HCT116 (cell line): ENCODE data around the gene LAMC3. TPM values are rescaled to one million over a fixed set of nuclear protein-coding genes. Genes with fewer than 3 reads are reported as not detected.

ENCODE experiments used
- ATAC-seq: fragments of 200-7000 bp; cut with Tn5 transposase; 2 replicates; pipeline ENCODE4 v1.9.1; 2020; ENCODE audit warnings: mild to moderate bottlenecking, moderate library complexity
- BruUV-seq: library from RNA; stranded (reverse); fragments of 400-500 nt; replicated peaks from 2 replicates; lab custom pipeline; 2021; lab: Mats Ljungman, UMichigan
- CTCF ChIA-PET: fragments of 300-600 bp; sonication (Branson Sonifier 250); formaldehyde crosslinking; loops from one replicate; lab custom pipeline; 2021; ENCODE audit warnings: antibody characterized with exemption; lab: Charles Lee
- POLR2A ChIA-PET: fragments of 300-600, 350-600 bp; sonication (Branson Sonifier 250); formaldehyde crosslinking; loops from one replicate; lab custom pipeline; 2021; ENCODE audit warnings: antibody characterized with exemption; lab: Charles Lee
- RAD21 ChIA-PET, 2 experiments: fragments of 300-600 bp; sonication (Branson Sonifier 250); formaldehyde crosslinking; loops; one replicate each; lab custom pipeline; 2023; ENCODE audit warnings: low total read pairs in 2 of 2; ENCODE audit not compliant: uncharacterized antibody in 2 of 2, unreplicated experiment in 2 of 2, low non-redundant PET in 1 of 2; lab: Charles Lee
- DNase-seq: peaks from one replicate; pipeline ENCODE4 v3.0.0-alpha.2; 2010; ENCODE audit warnings: low read depth, low spot score
- H2AFZ ChIP-seq: fragments of 200-600 bp; shearing (Covaris generic), sonication (generic); 2 replicates; pipeline ENCODE4 v1.6.1; 2017; ENCODE audit warnings: low read depth, mixed run types, mixed read lengths, antibody characterized with exemption, low read length; ENCODE audit not compliant: poor library complexity, severe bottlenecking
- H3K27ac ChIP-seq: 2 replicates; pipeline ENCODE4 v1.5.1; 2012; ENCODE audit warnings: low read depth, low read length
- H3K27me3 ChIP-seq: fragments of 200-600 bp; sonication (generic); 2 replicates; pipeline ENCODE4 v1.6.1; 2016; ENCODE audit warnings: mixed run types, low read length, mixed read lengths; ENCODE audit not compliant: insufficient read depth
- H3K36me3 ChIP-seq, 2 experiments: fragments of 200-500 bp in 1 of 2; fragments of 200-600 bp in 1 of 2; sonication (Bioruptor generic) in 1 of 2; sonication (generic) in 1 of 2; 2 replicates each; pipeline versions ENCODE4 v1.5.1 to v1.6.1; 2014 to 2016; ENCODE audit warnings: low read length in 2 of 2, inconsistent platforms in 1 of 2, mixed read lengths in 1 of 2, mixed run types in 1 of 2; ENCODE audit not compliant: insufficient read depth in 2 of 2, control insufficient read depth in 1 of 2
- H3K4me1 ChIP-seq, 2 experiments: fragments of 200-600 bp in 1 of 2; sonication (generic) in 1 of 2; 2 replicates each; pipeline versions ENCODE4 v1.5.1 to v1.6.1; 2012 to 2017; ENCODE audit warnings: low read length in 2 of 2, inconsistent platforms in 1 of 2, mild to moderate bottlenecking in 1 of 2, mixed read lengths in 1 of 2, mixed run types in 1 of 2, moderate library complexity in 1 of 2; ENCODE audit not compliant: insufficient read depth in 2 of 2, control insufficient read depth in 1 of 2
- H3K4me2 ChIP-seq: fragments of 200-600 bp; sonication (generic); 2 replicates; pipeline ENCODE4 v1.6.1; 2017; ENCODE audit warnings: mixed run types, low read length, mixed read lengths
- H3K4me3 ChIP-seq, 2 experiments: fragments of 200-600 bp in 1 of 2; sonication (generic) in 1 of 2; replicated peaks in 1 of 2; 2 replicates each; pipeline ENCODE4 v1.5.1; 2011 to 2016; ENCODE audit warnings: low read length in 2 of 2, control low read depth in 1 of 2, low read depth in 1 of 2, mild to moderate bottlenecking in 1 of 2, mixed read lengths in 1 of 2, mixed run types in 1 of 2
- H3K79me2 ChIP-seq: fragments of 200-600 bp; sonication (generic); 2 replicates; pipeline ENCODE4 v1.6.1; 2017; ENCODE audit warnings: mild to moderate bottlenecking, mixed run types, low read length, moderate library complexity, mixed read lengths; ENCODE audit not compliant: insufficient read depth
- H3K9ac ChIP-seq: fragments of 200-600 bp; sonication (generic); 2 replicates; pipeline ENCODE4 v1.6.1; 2016; ENCODE audit warnings: low read length, mixed read lengths
- H3K9me2 ChIP-seq: fragments of 200-600 bp; sonication (generic), shearing (Covaris generic); 2 replicates; pipeline ENCODE4 v1.6.1; 2017; ENCODE audit warnings: mixed run types, mild to moderate bottlenecking, moderate library complexity; ENCODE audit not compliant: insufficient read depth
- H3K9me3 ChIP-seq, 2 experiments: fragments of 200-500 bp in 1 of 2; fragments of 200-600 bp in 1 of 2; sonication (Bioruptor generic) in 1 of 2; sonication (generic) in 1 of 2; 2 replicates each; pipeline ENCODE4 v1.6.1; 2014 to 2017; ENCODE audit warnings: low read length in 2 of 2, mixed read lengths in 2 of 2, inconsistent platforms in 1 of 2, low read depth in 1 of 2, mild to moderate bottlenecking in 1 of 2, mixed run types in 1 of 2, moderate library complexity in 1 of 2; ENCODE audit not compliant: control insufficient read depth in 1 of 2, insufficient read depth in 1 of 2
- H4K20me1 ChIP-seq: fragments of 200-600 bp; sonication (generic), shearing (Covaris generic); 2 replicates; pipeline ENCODE4 v1.6.1; 2017; ENCODE audit warnings: mixed run types, mild to moderate bottlenecking, moderate library complexity; ENCODE audit not compliant: insufficient read depth
- CBX3 ChIP-seq: IDR thresholded peaks from 2 replicates; pipeline ENCODE4 v1.6.1; 2012; ENCODE audit warnings: low read depth
- CEBPB ChIP-seq: IDR thresholded peaks from 2 replicates; pipeline ENCODE4 v1.6.1; 2012; ENCODE audit warnings: low read depth
- EGR1 ChIP-seq: IDR thresholded peaks from 2 replicates; pipeline ENCODE4 v1.6.1; 2012; ENCODE audit warnings: low read depth
- ELF1 ChIP-seq: IDR thresholded peaks from 2 replicates; pipeline ENCODE4 v1.6.1; 2012; ENCODE audit warnings: low read depth, borderline replicate concordance
- EZH2phosphoT487 ChIP-seq: fragments of 200-600 bp; IDR thresholded peaks from 2 replicates; pipeline ENCODE4 v1.6.1; 2018; ENCODE audit warnings: antibody characterized with exemption, borderline replicate concordance
- FOSL1 ChIP-seq: IDR thresholded peaks from 2 replicates; pipeline ENCODE4 v1.6.1; 2012; ENCODE audit warnings: low read depth
- JUND ChIP-seq: IDR thresholded peaks from 2 replicates; pipeline ENCODE4 v1.6.1; 2012
- POLR2A ChIP-seq: IDR thresholded peaks from 2 replicates; pipeline ENCODE4 v1.7.0; 2011; ENCODE audit warnings: borderline replicate concordance; ENCODE audit not compliant: insufficient read depth, insufficient read length; ENCODE audit errors: extremely low read depth
- POLR2AphosphoS5 ChIP-seq: IDR thresholded peaks from 2 replicates; pipeline ENCODE4 v1.6.1; 2011; ENCODE audit warnings: mild to moderate bottlenecking, low read depth, low read length, moderate library complexity
- RAD21 ChIP-seq: IDR thresholded peaks from 2 replicates; pipeline ENCODE4 v1.6.1; 2012; ENCODE audit warnings: low read depth, mild to moderate bottlenecking
- SIN3A ChIP-seq: IDR thresholded peaks from 2 replicates; pipeline ENCODE4 v1.6.1; 2012; ENCODE audit warnings: low read depth
- SP1 ChIP-seq: IDR thresholded peaks from 2 replicates; pipeline ENCODE4 v1.6.1; 2012; ENCODE audit warnings: low read depth
- SRF ChIP-seq: IDR thresholded peaks from 2 replicates; pipeline ENCODE4 v1.6.1; 2012; ENCODE audit warnings: low read depth
- TCF7L2 ChIP-seq: IDR thresholded peaks from 2 replicates; pipeline ENCODE4 v1.7.0; 2011; ENCODE audit warnings: borderline replicate concordance, inconsistent platforms; ENCODE audit not compliant: insufficient read depth, insufficient read length; ENCODE audit errors: extremely low read depth
- YY1 ChIP-seq: IDR thresholded peaks from 2 replicates; pipeline ENCODE4 v1.6.1; 2011; ENCODE audit warnings: low read length, low read depth, moderate library complexity, mild to moderate bottlenecking; ENCODE audit not compliant: insufficient replicate concordance; ENCODE audit errors: extremely low read depth
- ZFX ChIP-seq: fragments of 450-650 bp; IDR thresholded peaks from 2 replicates; pipeline ENCODE4 v1.6.1; 2017
- ZNF274 ChIP-seq: fragments of 200-500 bp; sonication (Bioruptor generic); IDR thresholded peaks from 2 replicates; pipeline ENCODE4 v1.6.1; 2014; ENCODE audit warnings: mild to moderate bottlenecking, low read depth, low read length, inconsistent platforms
- intact Hi-C: fragments of 100-400 bp; cut with micrococcal nuclease; formaldehyde crosslinking; loops from 2 replicates; pipeline ENCODE4 v1.10.0; 2022
- total RNA-seq: library from RNA; stranded (reverse); gene quantifications from one replicate; pipeline ENCODE4 v1.2.1, GENCODE V29; 2021; ENCODE audit not compliant: unreplicated experiment
- TF ChIP-seq, protein P1 (sequence below): IDR thresholded peaks from 2 replicates; pipeline ENCODE4 v1.6.1; 2012
- TF ChIP-seq, protein P2 (sequence below): IDR thresholded peaks from 2 replicates; pipeline ENCODE4 v1.6.1; 2012
- TF ChIP-seq, protein P3 (sequence below): IDR thresholded peaks from 2 replicates; pipeline ENCODE4 v1.6.1; 2012; ENCODE audit warnings: low read depth

Gene LAMC3
- total RNA-seq, 1 experiment from 2014 or later, result 7.7 TPM

DNA sequence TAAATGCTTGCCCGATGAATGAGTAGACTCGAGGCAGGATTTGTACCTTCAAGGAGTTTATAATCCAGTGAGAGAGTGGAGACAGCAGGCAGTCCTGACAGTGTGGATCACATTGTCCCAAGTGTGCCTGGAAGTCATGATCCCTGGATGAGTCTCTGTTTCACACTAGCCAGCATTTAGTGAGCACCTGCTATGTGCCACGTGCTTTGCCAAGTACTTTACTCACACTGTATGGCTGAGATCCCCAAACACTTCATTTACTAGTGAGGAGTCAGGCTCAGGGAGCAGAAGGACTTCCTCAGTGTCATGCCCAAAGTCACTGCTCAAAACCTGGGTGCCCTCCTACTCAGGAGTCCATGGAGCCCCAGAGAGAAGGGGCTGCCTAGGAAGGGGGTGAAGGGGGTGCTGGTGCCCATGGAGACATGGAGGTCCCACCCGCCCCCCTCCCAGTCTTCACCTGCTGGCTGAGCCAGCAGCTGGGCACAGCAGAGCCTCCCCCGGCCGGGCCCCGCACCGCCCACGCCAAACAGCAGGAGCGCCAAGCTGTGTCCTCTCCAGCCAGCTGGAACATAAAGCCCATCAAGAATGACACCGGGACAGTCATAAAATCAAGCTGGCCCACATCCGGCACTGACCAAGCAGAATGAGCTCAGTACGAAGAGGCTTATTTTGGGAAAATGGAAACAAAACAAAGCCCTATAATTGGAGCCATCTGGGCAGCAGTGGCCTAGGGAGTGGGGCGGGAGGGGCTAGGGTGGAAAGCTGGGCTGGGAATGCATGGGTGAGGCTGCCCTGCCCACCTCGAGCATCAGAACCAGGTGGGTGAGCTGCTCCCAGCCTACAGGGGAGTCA, 10.6 kb downstream of the LAMC3 start:
- DNase-seq (no peak), ATAC-seq (no peak)
- POLR2A ChIA-PET, result no interaction called here
- no peak overlapping the region for H3K4me2 ChIP-seq
- H3K36me3 ChIP-seq, result no peaks in the 10 kb centered on the region
- H4K20me1 ChIP-seq, result no peaks in the 10 kb centered on the region
- RAD21 ChIA-PET, result no interaction called here
- no peak overlapping the region for H3K9ac ChIP-seq
- no peaks in the 10 kb centered on the region for H3K27me3 ChIP-seq
- no peak overlapping the region for H3K4me3 ChIP-seq
- H3K79me2 ChIP-seq, result no peaks in the 10 kb centered on the region
- no peaks in the 10 kb centered on the region for H3K9me2 ChIP-seq
- CTCF ChIA-PET, result interaction anchor here (1.0 kb wide), 1 partner anchor 27 kb away, joined by 7 read pairs; no protein-coding TSS in a partner anchor
- H3K4me1 ChIP-seq, result no peaks in the 10 kb centered on the region
- TF ChIP-seq POLR2AphosphoS5 (no peak), EGR1 (no peak), ZNF274 (no peak), CEBPB (no peak), ELF1 (no peak), POLR2A (no peak), YY1 (no peak), SIN3A (no peak), EZH2phosphoT487 (no peak), CBX3 (no peak), TCF7L2 (no peak), SP1 (no peak), JUND (no peak), SRF (no peak), ZFX (no peak), RAD21 (no peak), FOSL1 (no peak)
- TF ChIP-seq, protein P1, sequence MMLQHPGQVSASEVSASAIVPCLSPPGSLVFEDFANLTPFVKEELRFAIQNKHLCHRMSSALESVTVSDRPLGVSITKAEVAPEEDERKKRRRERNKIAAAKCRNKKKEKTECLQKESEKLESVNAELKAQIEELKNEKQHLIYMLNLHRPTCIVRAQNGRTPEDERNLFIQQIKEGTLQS, result no peak
- TF ChIP-seq, protein P2, sequence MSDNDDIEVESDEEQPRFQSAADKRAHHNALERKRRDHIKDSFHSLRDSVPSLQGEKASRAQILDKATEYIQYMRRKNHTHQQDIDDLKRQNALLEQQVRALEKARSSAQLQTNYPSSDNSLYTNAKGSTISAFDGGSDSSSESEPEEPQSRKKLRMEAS, result no peak
- TF ChIP-seq, protein P3, sequence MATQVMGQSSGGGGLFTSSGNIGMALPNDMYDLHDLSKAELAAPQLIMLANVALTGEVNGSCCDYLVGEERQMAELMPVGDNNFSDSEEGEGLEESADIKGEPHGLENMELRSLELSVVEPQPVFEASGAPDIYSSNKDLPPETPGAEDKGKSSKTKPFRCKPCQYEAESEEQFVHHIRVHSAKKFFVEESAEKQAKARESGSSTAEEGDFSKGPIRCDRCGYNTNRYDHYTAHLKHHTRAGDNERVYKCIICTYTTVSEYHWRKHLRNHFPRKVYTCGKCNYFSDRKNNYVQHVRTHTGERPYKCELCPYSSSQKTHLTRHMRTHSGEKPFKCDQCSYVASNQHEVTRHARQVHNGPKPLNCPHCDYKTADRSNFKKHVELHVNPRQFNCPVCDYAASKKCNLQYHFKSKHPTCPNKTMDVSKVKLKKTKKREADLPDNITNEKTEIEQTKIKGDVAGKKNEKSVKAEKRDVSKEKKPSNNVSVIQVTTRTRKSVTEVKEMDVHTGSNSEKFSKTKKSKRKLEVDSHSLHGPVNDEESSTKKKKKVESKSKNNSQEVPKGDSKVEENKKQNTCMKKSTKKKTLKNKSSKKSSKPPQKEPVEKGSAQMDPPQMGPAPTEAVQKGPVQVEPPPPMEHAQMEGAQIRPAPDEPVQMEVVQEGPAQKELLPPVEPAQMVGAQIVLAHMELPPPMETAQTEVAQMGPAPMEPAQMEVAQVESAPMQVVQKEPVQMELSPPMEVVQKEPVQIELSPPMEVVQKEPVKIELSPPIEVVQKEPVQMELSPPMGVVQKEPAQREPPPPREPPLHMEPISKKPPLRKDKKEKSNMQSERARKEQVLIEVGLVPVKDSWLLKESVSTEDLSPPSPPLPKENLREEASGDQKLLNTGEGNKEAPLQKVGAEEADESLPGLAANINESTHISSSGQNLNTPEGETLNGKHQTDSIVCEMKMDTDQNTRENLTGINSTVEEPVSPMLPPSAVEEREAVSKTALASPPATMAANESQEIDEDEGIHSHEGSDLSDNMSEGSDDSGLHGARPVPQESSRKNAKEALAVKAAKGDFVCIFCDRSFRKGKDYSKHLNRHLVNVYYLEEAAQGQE, result no peak
- intact Hi-C loops, result no loop called here
- no peak overlapping the region for H3K27ac ChIP-seq
- no peaks in the 10 kb centered on the region for H3K9me3 ChIP-seq
- no TSS peak for BruUV-seq
- H2AFZ ChIP-seq, result no peak overlapping the region
